Stimulated activated CD8-positive, alpha-beta memory T cell treated with anti-CD3 and anti-CD28 coated beads, Interleukin-2, amount 100 ng/mL, for 1 hour (primary cell): ENCODE results near the gene VAMP4.

Source experiments
- DNase-seq, 2 donors: peaks; one replicate each; pipeline ENCODE4 v3.0.0-alpha.2; 2020; ENCODE audit warnings: low read depth in 2 of 2

Gene VAMP4

GRCh38 chr1:171652234-171652822 is 89.5 kb downstream of the VAMP4 start, which contains the start of gene MYOC:
MYOC (minus strand) TSS chr1:171652688; CDS start chr1:171652611, 77 bp downstream.
- no peak for DNase-seq
